Measurements from ENCODE around the gene LGMN.

The LGMN gene

DNA sequence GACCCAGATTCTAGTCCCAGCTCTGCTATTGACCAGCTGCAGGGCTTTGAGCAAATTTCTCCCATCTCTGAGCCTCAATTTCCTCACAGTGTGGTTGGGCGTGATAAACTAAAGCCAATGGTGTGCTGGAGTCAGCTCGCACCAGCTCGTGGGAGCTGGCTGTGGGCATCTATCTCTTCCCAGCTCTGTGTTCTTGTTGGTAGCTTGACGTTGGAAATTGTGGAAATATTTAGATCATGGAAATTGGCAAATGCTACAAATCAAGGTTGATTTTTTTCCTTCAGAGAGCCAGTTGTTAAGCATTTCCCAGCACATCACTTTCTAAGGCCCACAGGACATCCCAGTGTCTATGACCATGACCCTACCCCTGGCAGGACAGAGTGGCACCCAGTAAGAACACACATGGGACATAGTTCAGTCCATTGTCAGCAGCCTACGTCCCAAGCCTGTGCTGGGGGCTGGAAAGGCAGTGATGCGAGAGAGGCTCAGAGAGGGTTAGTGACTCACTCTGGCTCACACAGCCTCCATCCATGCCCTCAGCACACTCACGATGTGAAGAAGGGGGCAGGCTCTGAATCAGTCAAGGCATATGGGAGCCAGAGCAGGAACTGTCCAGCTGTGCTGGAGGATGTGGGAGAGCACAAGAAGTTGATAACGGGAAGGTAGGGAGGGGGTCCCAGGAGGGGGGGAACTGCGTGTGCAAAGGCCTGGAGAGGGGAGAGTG lies 77.6 kb downstream of the LGMN start:
- DNase-seq, result no peak

GRCh38 chr14:92670160-92670559 lies 78.3 kb downstream of the LGMN start:
- no peak for DNase-seq

GRCh38 chr14:92668276-92668973 lies 80.0 kb downstream of the LGMN start:
- no peak for DNase-seq

DNA sequence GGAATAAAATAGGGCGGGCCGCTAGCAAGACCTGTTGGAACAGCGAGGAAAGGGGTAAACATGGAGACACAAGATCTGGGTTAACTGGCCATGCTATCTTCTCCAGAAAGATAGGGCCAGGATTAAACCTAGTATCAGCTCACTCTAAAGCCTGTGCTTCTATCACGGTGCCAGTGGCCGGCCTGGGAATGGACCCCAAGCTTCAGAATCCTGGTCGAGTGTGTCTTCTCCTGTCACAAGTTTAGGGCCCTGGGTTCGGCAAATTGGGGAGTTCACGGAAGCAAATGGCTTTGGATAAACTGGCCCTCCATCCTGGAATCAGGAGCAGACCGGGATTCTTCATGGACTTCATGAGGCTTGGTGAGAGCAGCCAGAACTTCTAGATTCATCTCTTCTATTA lies 82.2 kb downstream of the LGMN start:
- DNase-seq, result no peak

- no peak for DNase-seq
Observed at GRCh38 chr14:92665661-92666110, 82.7 kb downstream of the LGMN start.

DNA sequence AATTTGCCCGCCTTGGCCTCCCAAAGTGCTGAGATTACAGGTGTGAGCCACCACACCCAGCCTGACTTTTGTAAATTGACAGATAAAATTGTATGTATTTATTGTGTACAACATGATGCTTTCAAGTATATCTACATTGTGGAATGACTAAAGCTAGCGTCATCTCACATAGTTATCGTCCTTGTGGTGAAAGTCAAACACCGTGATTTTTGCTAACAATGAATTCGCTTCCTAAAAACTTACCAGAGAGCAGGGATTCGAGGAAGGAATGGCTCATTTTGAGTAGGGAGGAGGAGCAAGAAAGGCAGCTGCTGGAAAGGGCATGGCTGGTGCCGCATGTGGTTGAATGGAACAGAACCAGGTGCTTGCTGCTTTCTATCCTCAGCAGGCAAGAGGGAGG lies 85.4 kb downstream of the LGMN start:
- no peak for DNase-seq

DNA sequence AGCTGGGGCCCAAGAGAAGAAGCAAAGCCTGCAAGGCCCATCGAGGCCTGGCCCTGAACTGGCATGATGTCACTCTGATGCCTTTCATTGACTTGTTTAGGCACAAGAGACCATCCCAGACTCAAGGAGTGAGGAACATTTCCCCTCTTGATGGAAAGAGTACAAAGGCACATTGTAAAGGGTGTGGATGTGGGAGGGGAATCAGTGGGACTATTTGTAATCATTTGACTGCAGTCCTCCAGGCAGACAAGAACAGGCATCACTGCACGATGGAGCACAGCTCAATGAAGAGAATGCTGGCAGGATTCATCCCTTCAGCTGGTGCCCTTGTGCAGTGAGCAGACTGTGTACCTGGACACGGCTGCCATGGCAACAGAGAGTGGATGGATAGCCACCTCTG lies 87.9 kb downstream of the LGMN start:
- no peak for DNase-seq

- no peak for DNase-seq
Observed at GRCh38 chr14:92659765-92660561, 88.5 kb downstream of the LGMN start.

- no peak for DNase-seq
Observed at GRCh38 chr14:92658684-92659083, 89.7 kb downstream of the LGMN start.

- DNase-seq, result no peak
Observed at GRCh38 chr14:92658160-92658559, 90.3 kb downstream of the LGMN start.

- no peak for DNase-seq
Observed at GRCh38 chr14:92657457-92658142, 90.8 kb downstream of the LGMN start.

GRCh38 chr14:92656306-92657081 lies 91.9 kb downstream of the LGMN start:
- DNase-seq, result no peak

- no peak for DNase-seq
Observed at GRCh38 chr14:92655419-92656201, 92.8 kb downstream of the LGMN start.

GRCh38 chr14:92654239-92654901 lies 94.1 kb downstream of the LGMN start:
- no peak for DNase-seq
